HepG2 (cell line): ENCODE measurements around the gene TH. TPM values are rescaled to one million over a fixed set of nuclear protein-coding genes. Genes with fewer than 3 reads are reported as not detected.

Experiments
- ATAC-seq: fragments of 200-7000 bp; cut with Tn5 transposase; 3 replicates; pipeline ENCODE4 v1.9.1; 2020; ENCODE audit warnings: mild to moderate bottlenecking, moderate library complexity
- BruUV-seq: library from RNA; stranded (reverse); fragments of 400-500 nt; replicated peaks from 2 replicates; lab custom pipeline; 2021; lab: Mats Ljungman, UMichigan
- CTCF ChIA-PET: fragments of 300-600 bp; formaldehyde crosslinking; extraction: SDS; loops from one replicate; lab custom pipeline; 2021; ENCODE audit warnings: low total read pairs, inconsistent platforms, low intra/inter-chr PET ratio; lab: Yijun Ruan, JAX
- POLR2A ChIA-PET: fragments of 350-600 bp; sonication (Branson Sonifier 250); formaldehyde crosslinking; loops from one replicate; lab custom pipeline; 2020; ENCODE audit warnings: antibody characterized with exemption, inconsistent platforms; lab: Yijun Ruan, JAX
- DNase-seq: peaks from one replicate; pipeline ENCODE4 v3.0.0-alpha.2; 2015; ENCODE audit warnings: low spot score
- FAIRE-seq: peaks from 3 replicates; lab custom pipeline; 2011; peaks lifted over from hg19 to GRCh38; lab: Jason Lieb, UNC
- H2AFZ ChIP-seq: one replicate; pipeline ENCODE4 v1.6.1; 2011; ENCODE audit warnings: low read length, inconsistent platforms
- H3K27ac ChIP-seq: fragments of 300-600 bp; 3 replicates; pipeline ENCODE4 v1.8.0; 2011; ENCODE audit warnings: mixed run types, mild to moderate bottlenecking, mixed read lengths, low read length, inconsistent platforms; ENCODE audit not compliant: insufficient read depth; ENCODE audit errors: extremely low read length
- H3K27me3 ChIP-seq, 2 experiments: fragments of 200-600 bp in 1 of 2; 2 replicates in 1 of 2; 3 replicates in 1 of 2; pipeline versions ENCODE4 v1.6.0 to v1.8.0; 2011; ENCODE audit warnings: low read length in 2 of 2, mild to moderate bottlenecking in 2 of 2, moderate library complexity in 2 of 2, inconsistent platforms in 1 of 2; ENCODE audit not compliant: insufficient read depth in 2 of 2, control insufficient read depth in 1 of 2
- H3K36me3 ChIP-seq, 2 experiments: fragments of 200-600 bp in 1 of 2; replicated peaks in 1 of 2; 2 replicates in 1 of 2; 3 replicates in 1 of 2; pipeline versions ENCODE4 v1.5.1 to v1.8.0; 2011; ENCODE audit warnings: low read length in 2 of 2, inconsistent platforms in 1 of 2; ENCODE audit not compliant: insufficient read depth in 2 of 2, control insufficient read depth in 1 of 2
- H3K4me1 ChIP-seq: 2 replicates; pipeline ENCODE4 v1.5.1; 2012; ENCODE audit warnings: low read length, inconsistent platforms; ENCODE audit not compliant: insufficient read depth
- H3K4me2 ChIP-seq: 2 replicates; pipeline ENCODE4 v1.6.0; 2011; ENCODE audit warnings: low read depth, low read length, inconsistent platforms
- H3K4me3 ChIP-seq, 3 experiments: fragments of 200-600 bp in 1 of 3; sonication (generic), shearing (Covaris generic) in 1 of 3; replicated peaks in 1 of 3; 2 replicates each; pipeline ENCODE4 v1.5.1; 2011 to 2016; ENCODE audit warnings: low read length in 3 of 3, inconsistent platforms in 2 of 3, low read depth in 2 of 3, mild to moderate bottlenecking in 2 of 3, control low read depth in 1 of 3, mixed read lengths in 1 of 3; ENCODE audit not compliant: insufficient read depth in 1 of 3
- H3K79me2 ChIP-seq: one replicate; pipeline ENCODE4 v1.6.1; 2011; ENCODE audit warnings: low read length, inconsistent platforms; ENCODE audit not compliant: insufficient read depth
- H3K9ac ChIP-seq: 2 replicates; pipeline ENCODE4 v1.6.0; 2011; ENCODE audit warnings: mild to moderate bottlenecking, low read depth, low read length, inconsistent platforms; ENCODE audit not compliant: insufficient read depth
- H3K9me3 ChIP-seq: 2 replicates; pipeline ENCODE4 v1.5.1; 2012; ENCODE audit warnings: mild to moderate bottlenecking, low read length
- H4K20me1 ChIP-seq: 2 replicates; pipeline ENCODE4 v1.6.0; 2011; ENCODE audit warnings: inconsistent platforms, mild to moderate bottlenecking, low read length, moderate library complexity; ENCODE audit not compliant: insufficient read depth
- AKNA ChIP-seq: sonication (generic); formaldehyde crosslinking; IDR thresholded peaks from 2 replicates; pipeline ENCODE4 v1.4.0; 2020; ENCODE audit warnings: missing genetic modification reagents, borderline replicate concordance
- MXD1 ChIP-seq: sonication (generic); formaldehyde crosslinking; IDR thresholded peaks from 2 replicates; pipeline ENCODE4 v1.4.0; 2020; ENCODE audit warnings: mild to moderate bottlenecking, missing genetic modification reagents
- POGZ ChIP-seq: sonication (generic); formaldehyde crosslinking; IDR thresholded peaks from 2 replicates; pipeline ENCODE4 v1.4.0; 2020; ENCODE audit warnings: mild to moderate bottlenecking, missing genetic modification reagents
- SP140L ChIP-seq: sonication (generic); formaldehyde crosslinking; IDR thresholded peaks from 2 replicates; pipeline ENCODE4 v1.4.0; 2020; ENCODE audit warnings: missing genetic modification reagents, borderline replicate concordance
- ZBTB43 ChIP-seq: sonication (generic); formaldehyde crosslinking; conservative IDR thresholded peaks from 2 replicates; pipeline ENCODE4 v1.4.0; 2020; ENCODE audit warnings: missing genetic modification reagents
- ZFP36L1 ChIP-seq: sonication (generic); formaldehyde crosslinking; IDR thresholded peaks from 2 replicates; pipeline ENCODE4 v1.8.0; 2022; ENCODE audit warnings: mild to moderate bottlenecking, missing genetic modification reagents, moderate library complexity
- ZFX ChIP-seq: sonication (generic); formaldehyde crosslinking; IDR thresholded peaks from 2 replicates; pipeline ENCODE4 v1.4.0; 2020; ENCODE audit warnings: mild to moderate bottlenecking, low read depth, missing genetic modification reagents, moderate library complexity
- ZNF274 ChIP-seq: sonication (generic); formaldehyde crosslinking; IDR thresholded peaks from 2 replicates; pipeline ENCODE4 v1.5.1; 2020; ENCODE audit warnings: mild to moderate bottlenecking, missing genetic modification reagents
- ZNF687 ChIP-seq: sonication (generic); formaldehyde crosslinking; IDR thresholded peaks from 2 replicates; pipeline ENCODE4 v1.5.1; 2020; ENCODE audit warnings: mild to moderate bottlenecking, missing genetic modification reagents, moderate library complexity
- ZNF772 ChIP-seq: sonication (generic); formaldehyde crosslinking; IDR thresholded peaks from 2 replicates; pipeline ENCODE4 v1.5.0; 2020; ENCODE audit warnings: mild to moderate bottlenecking, missing genetic modification reagents
- WGBS: methylation state at CpG from one replicate; pipeline ENCODE4 v1.1.6; 2017; ENCODE audit warnings: low lambda C conversion rate; 5-methylcytosine and 5-hydroxymethylcytosine counted together
- in situ Hi-C: cut with HindIII; loops from 2 replicates; pipeline ENCODE4 v1.10.0; 2017; ENCODE audit warnings: low pct_unique_long_range_greater_than_20kb; ENCODE audit not compliant: extremely low pct_ligation_motif_present
- intact Hi-C: fragments of 100-400 bp; cut with micrococcal nuclease; formaldehyde crosslinking; loops from one replicate; pipeline ENCODE4 v1.10.0; 2022; ENCODE audit not compliant: unreplicated experiment
- polyA plus RNA-seq, 8 experiments: library from polyadenylated mRNA; depleted of rRNA in 3 of 8; stranded (reverse) in 7 of 8; unstranded in 1 of 8; fragments of >200 nt; fragmentation: Illumina TruSeq in 4 of 8; extraction: Trizol in 4 of 8; gene quantifications; 2 replicates each; pipeline versions ENCODE4 v1.2.1 to v1.2.3, GENCODE V29; 2011 to 2016; ENCODE audit warnings: low read depth in 4 of 8, missing spikeins in 1 of 8, mixed read lengths in 1 of 8; ENCODE audit not compliant: insufficient read depth in 1 of 8
- total RNA-seq, 5 experiments: library from RNA; depleted of rRNA; stranded (reverse); fragments of >200 nt; fragmentation: Illumina TruSeq; extraction: Trizol; gene quantifications; 2 replicates each; pipeline ENCODE4 v1.2.3, GENCODE V29; 2016; ENCODE audit warnings: low read depth in 1 of 5

The TH gene
- total and polyA plus RNA-seq, 2 of the 13 experiments (the other 11 are each of a cell fraction or from before 2014, with no cell fraction given): 0.36 TPM; not detected in 1

- FAIRE-seq (no peak), DNase-seq (no peak), ATAC-seq (no peak)
- Histone ChIP-seq H3K4me3 (no peak overlapping the region), H3K36me3 (no peaks in the 10 kb centered on the region), H3K9ac (no peak overlapping the region), H3K79me2 (no peaks in the 10 kb centered on the region), H3K27me3 (peaks cover 12 to 58% of the 10 kb centered on the region in 2 experiments), H3K4me1 (peaks cover 15% of the 10 kb centered on the region), H4K20me1 (no peaks in the 10 kb centered on the region)
- intact Hi-C loops (no loop called here), in situ Hi-C loops (loop anchor here (10.0 kb wide), 1 partner anchor 334 kb away; no protein-coding TSS in a partner anchor)
- POLR2A ChIA-PET: no interaction called here
- no peak for TF ChIP-seq SP140L (CRISPR knock-in tag)
- TF ChIP-seq ZBTB43 (CRISPR knock-in tag): no peak
- TF ChIP-seq ZFP36L1: no peak
- no peak for TF ChIP-seq POGZ (CRISPR knock-in tag)
- TF ChIP-seq ZFX (CRISPR knock-in tag): no peak
- TF ChIP-seq MXD1 (CRISPR knock-in tag): no peak
- no peak for TF ChIP-seq ZNF687 (CRISPR knock-in tag)
- no peak for TF ChIP-seq AKNA (CRISPR knock-in tag)
- no peak for TF ChIP-seq ZNF274
- TF ChIP-seq ZNF772 (CRISPR knock-in tag): no peak
- TF ChIP-seq, all 625 proteins: peak for 0
- Histone ChIP-seq H3K4me2 (no peak overlapping the region), H3K27ac (no peak overlapping the region), H3K9me3 (no peaks in the 10 kb centered on the region), H2AFZ (no peak overlapping the region)
- CTCF ChIA-PET: interaction anchor here (1.0 kb wide), 1 partner anchor 108 kb away, joined by 3 read pairs; no protein-coding TSS in a partner anchor
- no TSS peak for BruUV-seq
- 31% methylated on average over 24 of the region's 30 CpGs for WGBS
These were observed 19.2 kb upstream of the TH start for GRCh38 chr11:2190657-2191471.
